HepG2 (cell line): ENCODE measurements around the gene TBX10. TPM values are rescaled to one million over a fixed set of nuclear protein-coding genes. Genes with fewer than 3 reads are reported as not detected.

Experiments
- ATF4 ChIP-seq, 2 experiments: fragments of 450-650 bp in 1 of 2; sonication (generic) in 1 of 2; formaldehyde crosslinking; IDR thresholded peaks; 2 replicates each; pipeline versions ENCODE4 v1.5.0 to v1.8.0; 2020 to 2022; ENCODE audit warnings: mild to moderate bottlenecking in 1 of 2, missing genetic modification reagents in 1 of 2
- CENPX ChIP-seq: sonication (generic); formaldehyde crosslinking; IDR thresholded peaks from 2 replicates; pipeline ENCODE4 v1.9.0; 2021; ENCODE audit warnings: mild to moderate bottlenecking, missing genetic modification reagents, moderate library complexity
- FOXC1 ChIP-seq: sonication (generic); formaldehyde crosslinking; IDR thresholded peaks from 2 replicates; pipeline ENCODE4 v1.8.0; 2022; ENCODE audit warnings: mild to moderate bottlenecking, missing genetic modification reagents, borderline replicate concordance
- GRHL1 ChIP-seq: sonication (generic); formaldehyde crosslinking; conservative IDR thresholded peaks from 2 replicates; pipeline ENCODE4 v1.8.0; 2022; ENCODE audit warnings: missing genetic modification reagents
- HIC2 ChIP-seq: sonication (generic); formaldehyde crosslinking; IDR thresholded peaks from 2 replicates; pipeline ENCODE4 v1.9.0; 2022; ENCODE audit warnings: low read depth, missing genetic modification reagents
- MIXL1 ChIP-seq: IDR thresholded peaks from 2 replicates; pipeline ENCODE4 v1.6.1; 2016
- MTA1 ChIP-seq: sonication (generic); formaldehyde crosslinking; IDR thresholded peaks from 2 replicates; pipeline ENCODE4 v1.4.0; 2020; ENCODE audit warnings: missing genetic modification reagents, mild to moderate bottlenecking, borderline replicate concordance
- MXD3 ChIP-seq: IDR thresholded peaks from 2 replicates; pipeline ENCODE4 v1.6.1; 2016; ENCODE audit warnings: mild to moderate bottlenecking, missing biosample characterization, missing genetic modification reagents
- TOPORS ChIP-seq: sonication (generic); formaldehyde crosslinking; IDR thresholded peaks from 2 replicates; pipeline ENCODE4 v1.8.0; 2023; ENCODE audit warnings: mild to moderate bottlenecking, missing genetic modification reagents
- ZNF160 ChIP-seq: sonication (generic); formaldehyde crosslinking; IDR thresholded peaks from 2 replicates; pipeline ENCODE4 v1.8.0; 2022; ENCODE audit warnings: mild to moderate bottlenecking, inconsistent platforms, missing genetic modification reagents
- ZNF207 ChIP-seq: fragments of 450-650 bp; IDR thresholded peaks from 2 replicates; pipeline ENCODE4 v1.6.1; 2016; ENCODE audit warnings: antibody characterized with exemption, borderline replicate concordance
- ZNF230 ChIP-seq: sonication (generic); formaldehyde crosslinking; IDR thresholded peaks from 2 replicates; pipeline ENCODE4 v1.4.0; 2020; ENCODE audit warnings: mild to moderate bottlenecking, missing genetic modification reagents
- ZNF350 ChIP-seq: sonication (generic); formaldehyde crosslinking; IDR thresholded peaks from 2 replicates; pipeline ENCODE4 v1.4.0; 2020; ENCODE audit warnings: mild to moderate bottlenecking, low read depth, missing genetic modification reagents, borderline replicate concordance
- ZNF446 ChIP-seq: sonication (generic); formaldehyde crosslinking; IDR thresholded peaks from 2 replicates; pipeline ENCODE4 v1.5.0; 2020; ENCODE audit warnings: mild to moderate bottlenecking, missing genetic modification reagents
- ZNF607 ChIP-seq: sonication (generic); formaldehyde crosslinking; IDR thresholded peaks from 2 replicates; pipeline ENCODE4 v1.5.1; 2020; ENCODE audit warnings: missing genetic modification reagents, mild to moderate bottlenecking, borderline replicate concordance
- ZNF746 ChIP-seq: sonication (generic); formaldehyde crosslinking; IDR thresholded peaks from 2 replicates; pipeline ENCODE4 v1.8.0; 2022; ENCODE audit warnings: mild to moderate bottlenecking, missing genetic modification reagents
- ZNF761 ChIP-seq: sonication (generic); formaldehyde crosslinking; conservative IDR thresholded peaks from 2 replicates; pipeline ENCODE4 v1.4.0; 2020; ENCODE audit warnings: mild to moderate bottlenecking, missing genetic modification reagents
- ZNF878 ChIP-seq: sonication (generic); formaldehyde crosslinking; IDR thresholded peaks from 2 replicates; pipeline ENCODE4 v1.8.1; 2023; ENCODE audit warnings: mild to moderate bottlenecking, missing genetic modification reagents, moderate library complexity
- polyA plus RNA-seq, 8 experiments: library from polyadenylated mRNA; depleted of rRNA in 3 of 8; stranded (reverse) in 7 of 8; unstranded in 1 of 8; fragments of >200 nt; fragmentation: Illumina TruSeq in 4 of 8; extraction: Trizol in 4 of 8; gene quantifications; 2 replicates each; pipeline versions ENCODE4 v1.2.1 to v1.2.3, GENCODE V29; 2011 to 2016; ENCODE audit warnings: low read depth in 4 of 8, missing spikeins in 1 of 8, mixed read lengths in 1 of 8; ENCODE audit not compliant: insufficient read depth in 1 of 8
- total RNA-seq, 5 experiments: library from RNA; depleted of rRNA; stranded (reverse); fragments of >200 nt; fragmentation: Illumina TruSeq; extraction: Trizol; gene quantifications; 2 replicates each; pipeline ENCODE4 v1.2.3, GENCODE V29; 2016; ENCODE audit warnings: low read depth in 1 of 5
- TF ChIP-seq, protein P1 (sequence below): sonication (generic); formaldehyde crosslinking; IDR thresholded peaks from 2 replicates; pipeline ENCODE4 v1.4.0; 2020; ENCODE audit warnings: missing genetic modification reagents, low read depth, mild to moderate bottlenecking, borderline replicate concordance
- TF ChIP-seq, protein P2 (sequence below): sonication (generic); formaldehyde crosslinking; IDR thresholded peaks from 2 replicates; pipeline ENCODE4 v1.9.0; 2021; ENCODE audit warnings: missing genetic modification reagents, borderline replicate concordance
- TF ChIP-seq, protein P3 (sequence below): sonication (generic); formaldehyde crosslinking; IDR thresholded peaks from 2 replicates; pipeline ENCODE4 v1.5.0; 2020; ENCODE audit warnings: missing genetic modification reagents, mild to moderate bottlenecking, borderline replicate concordance

TBX10 gene
- total and polyA plus RNA-seq, 2 of the 13 experiments (the other 11 are each of a cell fraction or from before 2014, with no cell fraction given) = 0.27 to 1.7 TPM

GRCh38 chr11:67606492-67607295 lies 32.9 kb downstream of the TBX10 start, which contains the start of gene NDUFV1 (continued):
- TF ChIP-seq MIXL1 (CRISPR knock-in tag) (0 out of 2 replicates have a peak, but pooled peaks have one; percentile 24), TOPORS (CRISPR knock-in tag) (0 out of 2 replicates have a peak, but pooled peaks have one; percentile 40), ZNF607 (CRISPR knock-in tag) (no peak), ZNF446 (CRISPR knock-in tag) (no peak), GRHL1 (CRISPR knock-in tag) (no peak), ATF4 (CRISPR knock-in tag; IDR thresholded peaks at IDR 0.05) (no peak), MXD3 (CRISPR knock-in tag) (peak; percentile 74; the same call in 1 of the 2 replicates), FOXC1 (CRISPR knock-in tag) (peak; percentile 82), ZNF350 (CRISPR knock-in tag) (peak; percentile 88), ZNF746 (0 out of 2 replicates have a peak, but pooled peaks have one; percentile 60), MTA1 (CRISPR knock-in tag) (0 out of 2 replicates have a peak, but pooled peaks have one; percentile 38), CENPX (CRISPR knock-in tag) (no peak), ZNF878 (CRISPR knock-in tag) (no peak), HIC2 (no peak), ZNF230 (0 out of 2 replicates have a peak, but pooled peaks have one; percentile 28), ZNF761 (CRISPR knock-in tag) (peak; percentile 74; the same call in 1 of the 2 replicates), ZNF207 (no peak), ZNF160 (no peak)
- TF ChIP-seq, protein P1, sequence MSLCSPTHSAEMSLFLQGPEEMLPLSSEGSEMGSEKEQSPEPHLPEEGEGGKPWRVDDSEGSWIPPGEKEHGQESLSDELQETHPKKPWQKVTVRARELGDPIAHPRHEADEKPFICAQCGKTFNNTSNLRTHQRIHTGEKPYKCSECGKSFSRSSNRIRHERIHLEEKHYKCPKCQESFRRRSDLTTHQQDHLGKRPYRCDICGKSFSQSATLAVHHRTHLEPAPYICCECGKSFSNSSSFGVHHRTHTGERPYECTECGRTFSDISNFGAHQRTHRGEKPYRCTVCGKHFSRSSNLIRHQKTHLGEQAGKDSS (CRISPR knock-in tag) = peak; percentile 81; the same call in 1 of the 2 replicates
- TF ChIP-seq, protein P2, sequence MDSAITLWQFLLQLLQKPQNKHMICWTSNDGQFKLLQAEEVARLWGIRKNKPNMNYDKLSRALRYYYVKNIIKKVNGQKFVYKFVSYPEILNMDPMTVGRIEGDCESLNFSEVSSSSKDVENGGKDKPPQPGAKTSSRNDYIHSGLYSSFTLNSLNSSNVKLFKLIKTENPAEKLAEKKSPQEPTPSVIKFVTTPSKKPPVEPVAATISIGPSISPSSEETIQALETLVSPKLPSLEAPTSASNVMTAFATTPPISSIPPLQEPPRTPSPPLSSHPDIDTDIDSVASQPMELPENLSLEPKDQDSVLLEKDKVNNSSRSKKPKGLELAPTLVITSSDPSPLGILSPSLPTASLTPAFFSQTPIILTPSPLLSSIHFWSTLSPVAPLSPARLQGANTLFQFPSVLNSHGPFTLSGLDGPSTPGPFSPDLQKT = no peak
- TF ChIP-seq, protein P3, sequence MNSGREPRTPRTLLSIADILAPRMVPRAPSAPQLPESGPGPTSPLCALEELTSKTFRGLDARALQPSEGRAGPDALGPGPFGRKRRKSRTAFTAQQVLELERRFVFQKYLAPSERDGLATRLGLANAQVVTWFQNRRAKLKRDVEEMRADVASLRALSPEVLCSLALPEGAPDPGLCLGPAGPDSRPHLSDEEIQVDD = no peak; the same call in 1 of the 2 replicates
